PC-3 (cell line): ENCODE data around the gene EGFLAM. TPM values are rescaled to one million over a fixed set of nuclear protein-coding genes. Genes with fewer than 3 reads are reported as not detected.

Source experiments
- ATAC-seq: fragments of 200-7000 bp; cut with Tn5 transposase; 2 replicates; pipeline ENCODE4 v1.9.1; 2020; ENCODE audit warnings: mild to moderate bottlenecking, moderate library complexity
- BruUV-seq: library from RNA; stranded (reverse); fragments of 400-500 nt; replicated peaks from 2 replicates; lab custom pipeline; 2021; lab: Mats Ljungman, UMichigan
- CTCF ChIA-PET: fragments of 300-600 bp; sonication (Branson Sonifier 250); formaldehyde crosslinking; loops from one replicate; lab custom pipeline; 2022; ENCODE audit warnings: antibody characterized with exemption; lab: Charles Lee
- POLR2A ChIA-PET: fragments of 300-600 bp; sonication (Branson Sonifier 250); formaldehyde crosslinking; loops from one replicate; lab custom pipeline; 2022; ENCODE audit warnings: antibody characterized with exemption; ENCODE audit not compliant: unreplicated experiment; lab: Charles Lee
- DNase-seq: peaks from one replicate; pipeline ENCODE4 v3.0.0-alpha.2; 2015
- H2AFZ ChIP-seq: fragments of 300-600 bp; sonication (generic); 2 replicates; pipeline ENCODE4 v1.6.0; 2016; ENCODE audit warnings: antibody characterized with exemption, low read length
- H3F3A ChIP-seq: fragments of 300-600 bp; sonication (generic); one replicate; pipeline ENCODE4 v1.6.0; 2017; ENCODE audit warnings: antibody characterized with exemption, low read length, control low read depth, mild to moderate bottlenecking; ENCODE audit not compliant: unreplicated experiment
- H3K27ac ChIP-seq: fragments of 300-600 bp; sonication (generic); 2 replicates; pipeline ENCODE4 v1.5.1; 2016; ENCODE audit warnings: mild to moderate bottlenecking, low read length
- H3K27me3 ChIP-seq: fragments of 300-600 bp; sonication (generic); 2 replicates; pipeline ENCODE4 v1.6.1; 2016; ENCODE audit warnings: low read length, mixed read lengths
- H3K36me3 ChIP-seq: fragments of 300-600 bp; sonication (generic); 2 replicates; pipeline ENCODE4 v1.6.1; 2016; ENCODE audit warnings: low read depth, mixed run types, low read length, mixed read lengths
- H3K4me1 ChIP-seq: fragments of 300-600 bp; sonication (generic); 2 replicates; pipeline ENCODE4 v1.5.1; 2016; ENCODE audit warnings: low read length; ENCODE audit not compliant: insufficient read depth
- H3K4me2 ChIP-seq: fragments of 300-600 bp; sonication (generic); 2 replicates; pipeline ENCODE4 v1.6.0; 2016; ENCODE audit warnings: low read length
- H3K4me3 ChIP-seq: fragments of 300-600 bp; sonication (generic); 2 replicates; pipeline ENCODE4 v1.5.1; 2016; ENCODE audit warnings: mild to moderate bottlenecking, low read length, mixed read lengths
- H3K79me2 ChIP-seq: fragments of 300-600 bp; sonication (generic); 2 replicates; pipeline ENCODE4 v1.6.1; 2017; ENCODE audit warnings: low read length, mixed read lengths
- H3K9ac ChIP-seq: fragments of 300-600 bp; sonication (generic); 2 replicates; pipeline ENCODE4 v1.6.0; 2016; ENCODE audit warnings: mild to moderate bottlenecking, low read length
- H3K9me2 ChIP-seq: fragments of 300-600 bp; sonication (generic); replicated peaks from 2 replicates; pipeline ENCODE4 v1.6.1; 2016; ENCODE audit warnings: mixed run types, low read length, mixed read lengths
- H3K9me3 ChIP-seq: fragments of 300-600 bp; sonication (generic); 2 replicates; pipeline ENCODE4 v1.6.1; 2016; ENCODE audit warnings: low read length, mixed read lengths
- H4K20me1 ChIP-seq: fragments of 300-600 bp; sonication (generic); 2 replicates; pipeline ENCODE4 v1.6.1; 2016; ENCODE audit warnings: low read length, mixed read lengths
- CTCF ChIP-seq: fragments of 300-600 bp; sonication (generic); conservative IDR thresholded peaks from 2 replicates; pipeline ENCODE4 v1.5.1; 2017; ENCODE audit warnings: antibody characterized with exemption, low read depth, mild to moderate bottlenecking, low read length
- EZH2 ChIP-seq: fragments of 300-600 bp; sonication (generic); IDR thresholded peaks from one replicate; pipeline ENCODE4 v1.6.1; 2017; ENCODE audit warnings: antibody characterized with exemption, mild to moderate bottlenecking, low read length; ENCODE audit not compliant: unreplicated experiment
- EZH2phosphoT487 ChIP-seq: fragments of 300-600 bp; sonication (generic); IDR thresholded peaks from 2 replicates; pipeline ENCODE4 v1.6.1; 2018; ENCODE audit warnings: mild to moderate bottlenecking, antibody characterized with exemption, low read length, borderline replicate concordance
- intact Hi-C: fragments of 100-400 bp; cut with micrococcal nuclease; formaldehyde crosslinking; loops from 2 replicates; pipeline ENCODE4 v1.9.0; 2023
- total RNA-seq: library from RNA; depleted of rRNA; stranded (reverse); fragments of >200 nt; gene quantifications from 2 replicates; pipeline ENCODE4 v1.2.3, GENCODE V29; 2014

Gene EGFLAM
- total RNA-seq, 1 experiment from 2014 or later = not detected

GRCh38 chr5:38426986-38427950 is 168.9 kb downstream of the EGFLAM start:
- no peaks in the 10 kb centered on the region for H4K20me1 ChIP-seq
- no peaks in the 10 kb centered on the region for H3K36me3 ChIP-seq
- no peak overlapping the region for H3K27ac ChIP-seq
- H3K79me2 ChIP-seq = no peaks in the 10 kb centered on the region
- no peak overlapping the region for H3K4me3 ChIP-seq
- H3K4me1 ChIP-seq = no peaks in the 10 kb centered on the region; the same call in 1 of the 2 replicates
- intact Hi-C loops = no loop called here
- ATAC-seq (no peak), DNase-seq (peak; percentile 21)
- BruUV-seq = no TSS peak
- no peaks in the 10 kb centered on the region for H3K27me3 ChIP-seq
- ChIA-PET POLR2A (no interaction called here), CTCF (no interaction called here)
- no peak overlapping the region for H3K9ac ChIP-seq
- no peak overlapping the region for H2AFZ ChIP-seq
- no peaks in the 10 kb centered on the region for H3F3A ChIP-seq
- TF ChIP-seq EZH2 (no peak), CTCF (no peak), EZH2phosphoT487 (no peak)
- no peaks in the 10 kb centered on the region for H3K9me3 ChIP-seq
- no peaks in the 10 kb centered on the region for H3K9me2 ChIP-seq
- no peak overlapping the region for H3K4me2 ChIP-seq

GRCh38 chr5:38431242-38431853 is 173.0 kb downstream of the EGFLAM start:
- Histone ChIP-seq H3K9me3 (no peaks in the 10 kb centered on the region), H3K36me3 (no peaks in the 10 kb centered on the region), H4K20me1 (no peaks in the 10 kb centered on the region), H3K9me2 (no peaks in the 10 kb centered on the region; the same call in 1 of the 2 replicates), H3F3A (no peaks in the 10 kb centered on the region), H3K4me2 (no peak overlapping the region), H3K4me3 (no peak overlapping the region), H3K27me3 (no peaks in the 10 kb centered on the region), H3K9ac (no peak overlapping the region), H3K79me2 (no peaks in the 10 kb centered on the region), H2AFZ (no peak overlapping the region), H3K4me1 (no peaks in the 10 kb centered on the region; the same call in 1 of the 2 replicates), H3K27ac (no peak overlapping the region)
- no TSS peak for BruUV-seq
- DNase-seq (no peak), ATAC-seq (no peak)
- intact Hi-C loops = no loop called here
- TF ChIP-seq EZH2phosphoT487 (no peak), EZH2 (no peak), CTCF (no peak)
- ChIA-PET CTCF (no interaction called here), POLR2A (interaction anchor here (0.6 kb wide), 1 partner anchor 512 kb away, joined by 3 read pairs; no protein-coding TSS in a partner anchor)
